SK-N-SH (cell line): ENCODE results near the gene STRA8.

ENCODE experiments used
- CTCF ChIP-seq: fragments of 200-600 bp; sonication (generic); IDR thresholded peaks from 2 replicates; pipeline ENCODE4 v1.6.1; 2017; ENCODE audit warnings: antibody characterized with exemption, mild to moderate bottlenecking, moderate library complexity
- EZH2phosphoT487 ChIP-seq: fragments of 200-600 bp; sonication (generic); IDR thresholded peaks from 2 replicates; pipeline ENCODE4 v1.6.1; 2017; ENCODE audit warnings: low read depth, mixed run types, mild to moderate bottlenecking, antibody characterized with exemption, moderate library complexity, borderline replicate concordance
- MAX ChIP-seq: IDR thresholded peaks from 2 replicates; pipeline ENCODE4 v1.4.0; 2012; ENCODE audit warnings: low read depth

- TF ChIP-seq MAX = no peak
- no peak for TF ChIP-seq CTCF
- no peak for TF ChIP-seq EZH2phosphoT487
Observed at GRCh38 chr7:135184254-135184841, 49.3 kb upstream of the STRA8 start.
